ENCODE data around the gene TMED4. TPM values are rescaled to one million over a fixed set of nuclear protein-coding genes. Genes with fewer than 3 reads are reported as not detected.

TMED4 gene
- total and polyA plus RNA-seq, 10 of the 15 experiments (the other 5 are each of a cell fraction or from before 2014, with no cell fraction given): 20.8 to 71.3 (median 51.0) TPM

- TF ChIP-seq E2F4 (IDR thresholded peaks at IDR 0.05; ENCODE audit: low read depth, low read length) (no peak), SMAD5 (IDR thresholded peaks at IDR 0.05; ENCODE audit: low read depth) (0 out of 2 replicates have a peak, but pooled peaks have one; percentile 18), GABPA (IDR thresholded peaks at IDR 0.05; ENCODE audit: low read depth) (no peak), MXI1 (IDR thresholded peaks at IDR 0.05; ENCODE audit: low read depth, low read length) (peak; percentile 78), YY1 (IDR thresholded peaks at IDR 0.05; ENCODE audit: low read depth, low read length) (peak; percentile 90), GATAD2B (conservative IDR thresholded peaks at IDR 0.05; ENCODE audit: low read depth) (peak; percentile 30; the same call in 1 of the 2 replicates), KDM1A (IDR thresholded peaks at IDR 0.05; ENCODE audit: borderline replicate concordance) (no peak), HSF1 (IDR thresholded peaks at IDR 0.05; ENCODE audit: low read depth, low read length) (no peak), CTCF (IDR thresholded peaks at IDR 0.05 in 2 of 3, conservative IDR thresholded peaks at IDR 0.05 in 1 of 3; ENCODE audit: control insufficient read depth in 2 of 3, extremely low read depth in 1 of 3, insufficient read depth in 1 of 3, low read depth in 3 of 3, low read length in 3 of 3) (no peak), SMARCA5 (IDR thresholded peaks at IDR 0.05) (no peak), CREB1 (IDR thresholded peaks at IDR 0.05; ENCODE audit: low read depth) (peak; percentile 53), MTA2 (IDR thresholded peaks at IDR 0.05; ENCODE audit: low read depth) (no peak), ATF2 (IDR thresholded peaks at IDR 0.05; ENCODE audit: low read length) (no peak), EED (IDR thresholded peaks at IDR 0.05; ENCODE audit: low read depth) (no peak), IRF5 (IDR thresholded peaks at IDR 0.05; ENCODE audit: borderline replicate concordance) (no peak), PAX5 (IDR thresholded peaks at IDR 0.05; ENCODE audit: borderline replicate concordance, low read depth, low read length) (no peak), ASH2L (IDR thresholded peaks at IDR 0.05; ENCODE audit: borderline replicate concordance, low read depth) (no peak), SPI1 (IDR thresholded peaks at IDR 0.05; ENCODE audit: borderline replicate concordance, insufficient read depth, low read depth, low read length) (no peak), NR2C2 (IDR thresholded peaks at IDR 0.05; ENCODE audit: borderline replicate concordance, control insufficient read depth, insufficient read length, low read depth) (no peak), WRNIP1 (IDR thresholded peaks at IDR 0.05; ENCODE audit: borderline replicate concordance, low read depth, low read length) (no peak), POLR2A (IDR thresholded peaks at IDR 0.05; ENCODE audit: low read depth, low read length) (peak; percentile 98), YBX1 (IDR thresholded peaks at IDR 0.05) (no peak), NFIC (IDR thresholded peaks at IDR 0.05; ENCODE audit: low read depth, low read length) (no peak), CBX3 (IDR thresholded peaks at IDR 0.05; ENCODE audit: borderline replicate concordance, low read depth) (no peak)
Measured at GRCh38 chr7:44581879-44582603, at the start of gene TMED4 (continued).
